ENCODE data around the gene MTX1.
"Not testable (repeated sequence)": the region's sequence is repeated elsewhere in the genome, so short reads cannot be mapped to it uniquely, and the experiment has no call there.

Gene MTX1, protein sequence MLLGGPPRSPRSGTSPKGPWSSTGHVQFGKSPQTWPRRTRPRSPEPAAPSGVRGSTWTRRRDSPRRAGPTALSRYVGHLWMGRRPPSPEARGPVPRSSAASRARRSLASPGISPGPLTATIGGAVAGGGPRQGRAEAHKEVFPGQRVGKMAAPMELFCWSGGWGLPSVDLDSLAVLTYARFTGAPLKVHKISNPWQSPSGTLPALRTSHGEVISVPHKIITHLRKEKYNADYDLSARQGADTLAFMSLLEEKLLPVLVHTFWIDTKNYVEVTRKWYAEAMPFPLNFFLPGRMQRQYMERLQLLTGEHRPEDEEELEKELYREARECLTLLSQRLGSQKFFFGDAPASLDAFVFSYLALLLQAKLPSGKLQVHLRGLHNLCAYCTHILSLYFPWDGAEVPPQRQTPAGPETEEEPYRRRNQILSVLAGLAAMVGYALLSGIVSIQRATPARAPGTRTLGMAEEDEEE

DNA sequence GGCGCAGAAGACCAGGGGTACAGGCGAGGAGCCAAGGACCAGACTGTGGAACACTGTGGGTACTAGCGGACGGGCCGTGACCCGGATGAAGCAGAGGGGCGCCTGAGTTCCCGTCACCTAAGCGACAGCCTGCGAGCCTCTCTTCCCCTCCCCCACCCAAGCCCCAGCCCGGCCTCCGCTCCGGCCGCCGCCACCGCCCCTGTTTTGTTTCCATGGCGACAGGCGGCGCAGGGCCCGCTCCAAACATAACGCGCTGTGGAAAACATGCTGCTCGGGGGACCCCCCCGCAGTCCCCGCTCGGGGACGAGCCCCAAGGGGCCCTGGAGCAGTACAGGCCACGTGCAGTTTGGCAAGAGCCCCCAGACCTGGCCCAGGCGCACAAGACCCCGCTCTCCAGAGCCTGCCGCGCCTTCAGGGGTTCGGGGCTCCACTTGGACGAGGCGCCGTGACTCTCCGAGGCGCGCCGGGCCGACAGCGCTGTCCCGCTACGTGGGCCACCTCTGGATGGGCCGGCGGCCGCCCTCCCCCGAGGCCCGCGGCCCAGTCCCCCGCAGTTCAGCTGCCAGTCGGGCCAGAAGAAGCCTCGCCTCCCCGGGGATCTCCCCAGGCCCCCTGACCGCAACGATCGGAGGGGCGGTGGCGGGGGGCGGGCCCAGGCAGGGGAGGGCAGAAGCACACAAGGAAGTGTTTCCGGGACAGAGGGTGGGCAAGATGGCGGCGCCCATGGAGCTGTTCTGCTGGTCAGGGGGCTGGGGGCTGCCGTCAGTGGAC is at the start of gene MTX1:
TSS of gene MTX1 (plus strand) at position 155 of the 771 bp plus-strand sequence. CDS start at position 265, 110 bp downstream.
- DNase-seq = peak; percentile 56

DNA sequence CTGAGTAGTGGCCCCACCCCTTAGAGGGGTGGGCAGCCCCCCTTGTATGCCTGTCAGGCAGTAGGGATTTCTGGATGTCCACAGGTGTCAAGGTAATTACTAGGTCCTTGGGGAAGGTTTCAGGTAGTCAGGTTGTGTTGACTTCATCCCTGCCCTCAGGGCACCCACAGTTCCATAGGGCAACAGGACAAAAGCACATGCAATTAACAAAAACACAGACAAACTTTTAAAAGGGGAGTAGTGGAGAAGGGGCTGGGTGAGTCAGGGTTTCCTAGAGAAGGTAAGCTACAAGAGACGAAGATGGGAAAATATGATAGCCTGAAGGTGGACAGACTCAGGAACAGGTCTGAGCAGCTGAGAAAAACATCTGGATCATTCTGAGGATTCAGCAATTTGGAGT is 49.5 kb upstream of the MTX1 start:
- no peak for DNase-seq

- no peak for DNase-seq
Measured at GRCh38 chr1:155160128-155160527, 48.4 kb upstream of the MTX1 start.

GRCh38 chr1:155162631-155163030 is 45.9 kb upstream of the MTX1 start:
- DNase-seq = not testable (repeated sequence)

DNA sequence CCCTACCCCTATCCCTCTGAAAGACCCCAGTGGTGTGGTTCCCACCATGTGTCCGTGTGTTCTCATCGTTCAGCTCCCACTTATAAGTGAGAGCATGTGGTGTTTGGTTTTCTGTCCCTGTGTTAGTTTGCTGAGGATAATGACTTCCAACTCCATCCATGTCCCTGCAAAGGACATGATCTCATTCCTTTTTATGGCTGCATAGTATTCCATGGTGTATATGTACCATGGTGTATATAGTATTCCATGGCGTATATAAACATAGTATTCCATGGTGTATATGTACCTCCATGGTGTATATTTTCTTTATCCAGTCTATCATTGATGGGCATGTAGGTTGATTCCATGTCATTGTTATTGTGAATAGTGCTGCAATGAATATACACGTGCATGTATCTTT is 44.7 kb upstream of the MTX1 start:
- DNase-seq = not testable (repeated sequence)

DNA sequence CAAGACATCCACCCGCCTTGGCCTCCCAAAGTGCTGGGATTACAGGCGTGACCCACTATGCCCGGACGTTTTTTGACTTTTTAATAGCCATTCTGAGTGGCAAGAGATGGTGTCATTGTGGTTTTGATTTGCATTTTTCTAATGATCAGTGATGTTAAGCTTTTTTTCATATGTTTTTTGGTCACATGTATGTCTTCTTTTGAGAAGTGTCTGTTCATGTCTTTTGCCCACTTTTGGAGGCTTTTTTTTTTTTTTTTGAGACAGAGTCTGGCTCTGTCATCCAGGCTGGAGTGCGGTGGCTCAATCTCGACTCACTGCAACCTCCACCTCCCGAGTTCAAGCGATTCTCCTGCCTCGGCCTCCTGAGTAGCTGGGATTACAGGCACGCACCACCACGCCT is 43.9 kb upstream of the MTX1 start:
- DNase-seq = not testable (repeated sequence)

GRCh38 chr1:155166051-155166470 is 42.4 kb upstream of the MTX1 start:
- DNase-seq = no peak

DNA sequence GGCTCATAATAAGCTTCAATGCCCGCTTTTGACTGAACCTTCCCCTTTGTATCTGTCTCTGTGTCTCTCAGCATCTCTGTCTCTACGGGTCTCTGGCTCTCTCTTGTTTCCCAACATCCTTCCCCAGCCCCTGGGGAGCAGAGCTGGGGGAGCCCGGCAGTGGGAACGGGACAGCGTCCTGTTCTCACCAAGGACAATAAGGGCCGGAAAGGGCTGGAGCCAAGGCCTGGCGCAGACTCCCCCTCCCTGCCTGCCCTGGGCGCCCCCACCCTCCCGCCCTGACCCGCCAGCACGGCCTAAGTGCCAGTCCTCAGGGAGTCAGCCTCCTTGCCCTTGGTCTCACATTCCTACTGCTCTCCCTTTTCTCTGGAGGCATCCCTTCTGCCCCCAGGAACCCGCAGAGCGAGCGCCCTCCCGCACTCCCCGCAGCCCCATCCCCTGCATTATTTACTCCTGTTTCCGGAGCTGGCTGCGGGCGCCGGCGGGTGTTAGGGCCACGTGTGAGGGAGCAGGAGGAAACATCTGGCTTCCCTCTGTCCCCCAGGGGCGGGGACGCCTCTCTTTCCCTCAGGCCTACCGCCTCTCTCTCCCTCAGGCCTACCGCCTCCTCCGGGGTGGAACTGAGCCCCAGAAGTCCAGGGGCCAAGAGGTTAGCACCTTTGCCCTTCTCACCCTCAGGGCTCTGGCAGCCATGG is 41.9 kb upstream of the MTX1 start:
- peak; percentile 54 for DNase-seq

DNA sequence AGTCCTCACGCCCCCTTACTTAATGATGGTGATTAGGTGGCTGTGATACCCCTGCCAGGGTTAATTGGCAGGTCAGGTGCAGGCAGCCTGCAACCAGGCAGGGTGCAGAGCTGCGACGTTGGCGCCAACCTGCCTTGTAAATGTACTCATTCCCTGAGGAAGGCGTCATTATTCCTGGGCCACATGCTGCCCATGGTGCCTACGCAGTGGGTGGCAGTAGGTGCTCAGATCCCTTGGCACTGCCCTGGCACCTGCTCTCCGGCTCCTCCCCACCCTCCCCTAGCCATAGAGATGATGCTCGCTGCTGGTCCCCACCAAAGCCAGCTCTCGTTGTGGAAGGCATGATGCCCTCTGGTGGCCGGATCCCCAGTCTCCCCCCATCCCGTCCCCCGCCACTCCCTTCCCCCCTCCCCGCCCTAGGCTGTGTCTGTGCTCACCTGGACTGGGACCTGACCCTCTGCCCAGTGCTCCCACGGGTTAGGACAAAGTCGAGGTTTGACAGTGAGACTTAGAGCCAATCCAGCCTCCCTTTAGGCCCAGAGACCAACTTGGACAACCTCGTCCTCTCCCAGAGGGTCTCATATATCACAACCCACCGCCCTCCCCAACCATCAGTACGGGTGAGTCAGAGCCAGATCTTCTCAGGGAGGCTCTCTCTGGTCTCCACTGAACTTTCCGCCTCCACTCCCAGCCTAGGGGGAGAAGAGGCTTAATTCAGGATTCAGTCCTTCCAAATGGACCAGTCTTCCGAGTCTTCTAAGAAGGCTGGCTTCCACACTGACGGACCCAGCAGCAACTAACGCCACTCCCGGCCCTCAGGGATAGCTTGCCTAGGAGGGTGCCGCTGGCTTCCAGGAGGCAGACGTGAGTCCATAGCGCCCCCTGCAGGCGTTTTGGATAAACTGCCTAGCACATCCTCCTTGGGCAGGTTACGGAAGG is 41.1 kb upstream of the MTX1 start:
- DNase-seq = peak; percentile 92

DNA sequence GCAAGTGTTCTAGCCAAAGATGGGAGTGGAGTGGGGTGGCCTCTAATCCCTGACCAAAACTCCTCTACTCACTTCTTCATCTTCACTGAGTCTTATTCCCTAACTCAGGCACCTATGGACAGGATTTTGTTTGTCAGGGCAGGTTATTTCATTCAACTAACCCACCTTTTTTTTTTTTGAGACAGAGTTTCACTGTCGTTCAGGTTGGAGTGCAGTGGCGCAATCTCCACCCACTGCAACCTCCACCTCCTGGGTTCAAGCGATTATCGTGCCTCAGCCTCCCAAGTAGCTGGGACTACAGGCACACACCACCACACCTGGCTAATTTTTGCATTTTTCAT is 40.4 kb upstream of the MTX1 start:
- not testable (repeated sequence) for DNase-seq

DNA sequence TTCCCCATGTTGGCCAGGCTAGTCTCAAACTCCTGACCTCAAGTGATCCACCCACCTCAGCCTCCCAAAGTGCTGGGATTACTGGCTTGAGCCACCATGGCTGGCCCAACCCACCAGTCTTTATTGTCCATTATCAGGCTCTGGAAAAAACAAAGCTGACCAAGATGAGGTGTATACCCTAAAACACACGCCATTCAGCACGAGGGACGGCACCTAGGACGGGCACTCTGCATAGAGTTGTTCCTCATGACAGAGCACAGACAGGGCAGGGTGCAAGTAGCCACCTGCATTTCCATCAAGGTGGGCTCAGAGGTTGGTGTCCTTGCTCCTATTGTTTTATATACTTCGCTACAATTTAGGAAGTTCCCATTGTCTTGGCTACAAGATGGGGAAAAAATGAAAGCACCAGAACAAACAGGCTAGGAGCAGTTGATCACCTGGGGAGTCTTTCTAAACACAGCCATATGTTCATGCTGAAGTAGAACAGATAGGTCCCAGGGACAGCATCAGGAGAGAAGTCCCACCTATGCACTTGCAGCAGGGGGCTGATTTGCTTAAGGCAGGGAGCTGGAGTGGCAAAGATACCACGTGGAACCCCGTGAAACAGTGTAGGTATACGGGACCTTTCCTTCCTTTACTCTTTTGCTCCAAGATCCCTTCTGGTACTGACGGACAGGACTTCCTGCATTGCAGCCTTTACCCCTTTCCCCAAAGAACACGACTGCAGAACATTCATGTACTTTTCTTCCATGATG is 39.9 kb upstream of the MTX1 start:
- no peak for DNase-seq

GRCh38 chr1:155169541-155169940 is 39.0 kb upstream of the MTX1 start:
- DNase-seq = no peak

GRCh38 chr1:155170101-155170785 is 38.3 kb upstream of the MTX1 start:
- no peak for DNase-seq

DNA sequence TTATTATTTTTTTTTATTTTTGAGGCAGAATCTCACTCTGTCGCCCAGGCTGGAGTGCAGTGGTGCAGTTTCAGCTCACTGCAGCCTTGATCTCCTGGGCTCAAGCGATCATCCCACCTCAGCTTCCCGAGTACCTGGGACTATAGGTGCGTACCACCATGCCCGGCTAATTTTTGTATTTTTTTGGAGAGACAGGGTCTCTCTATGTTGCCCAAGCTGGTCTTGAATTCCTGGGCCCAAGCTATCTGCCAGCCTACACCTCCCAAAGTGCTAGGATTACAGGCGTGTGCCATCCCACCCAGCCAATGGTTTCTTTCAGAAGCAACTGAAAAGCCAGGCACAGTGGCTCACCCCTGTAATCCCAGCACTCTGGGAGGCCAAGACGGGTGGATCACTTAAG is 37.7 kb upstream of the MTX1 start:
- DNase-seq = no peak

DNA sequence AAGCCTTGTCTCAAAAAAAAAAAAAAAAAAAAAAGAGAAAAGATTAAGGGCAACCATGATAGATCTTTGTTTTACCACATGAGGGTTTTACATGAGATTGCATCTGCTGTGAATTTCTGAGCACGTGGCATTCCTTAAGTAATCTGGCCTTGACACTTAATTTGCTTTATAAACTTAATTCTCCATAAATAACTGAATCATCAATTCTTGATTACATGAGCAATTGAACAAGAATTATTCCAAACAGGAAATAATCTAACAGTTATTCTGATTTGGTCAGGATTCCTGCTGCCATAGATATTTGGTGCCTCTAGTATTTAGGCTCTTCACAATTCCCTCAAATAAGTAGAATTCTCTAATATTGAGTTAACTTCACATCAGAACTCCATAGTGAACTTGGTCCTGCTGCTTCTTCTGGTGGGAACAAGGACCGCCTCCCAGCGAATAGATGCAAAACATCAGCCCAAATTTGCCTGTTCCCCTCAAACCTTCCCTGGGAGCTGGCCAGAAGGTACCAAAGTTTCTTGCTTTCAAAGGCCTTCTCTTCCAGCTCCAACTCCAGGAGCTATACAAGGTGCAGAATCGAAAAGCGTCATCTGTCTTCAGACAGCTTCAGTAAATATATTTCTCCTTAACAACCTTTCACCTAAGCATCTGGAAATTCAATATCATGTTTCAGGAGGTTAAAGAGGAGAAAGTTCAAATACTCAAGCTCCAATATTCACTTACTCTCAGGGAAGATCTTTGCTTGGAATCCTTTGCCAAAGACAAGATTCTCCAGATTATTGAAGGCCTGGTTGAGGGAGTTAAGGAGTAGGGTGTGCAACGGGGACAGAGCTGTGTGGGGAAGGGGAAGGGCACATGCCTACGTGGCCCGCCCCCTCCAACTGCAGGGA is 36.4 kb upstream of the MTX1 start:
- no peak for DNase-seq

- DNase-seq = peak; percentile 85
Measured at GRCh38 chr1:155172732-155173477, 35.6 kb upstream of the MTX1 start, which contains the start of gene KRTCAP2. KRTCAP2 (minus strand) TSS chr1:155173304; CDS start chr1:155173224, 80 bp downstream.

GRCh38 chr1:155173478-155174323 is 34.8 kb upstream of the MTX1 start, which contains the start of gene TRIM46:
TRIM46 (plus strand) TSS chr1:155173849; CDS start chr1:155173967, 118 bp downstream.
- no peak for DNase-seq
